ENCODE measurements around the gene ESAM. TPM values are rescaled to one million over a fixed set of nuclear protein-coding genes. Genes with fewer than 3 reads are reported as not detected.
A peak's percentile ranks its signal among the peaks of the same experiment; 100 is the strongest.

ESAM gene
- polyA plus RNA-seq, 1 donor, result 65.1 TPM

GRCh38 chr11:124727474-124727873 is 34.6 kb downstream of the ESAM start:
- DNase-seq, result no peak

DNA sequence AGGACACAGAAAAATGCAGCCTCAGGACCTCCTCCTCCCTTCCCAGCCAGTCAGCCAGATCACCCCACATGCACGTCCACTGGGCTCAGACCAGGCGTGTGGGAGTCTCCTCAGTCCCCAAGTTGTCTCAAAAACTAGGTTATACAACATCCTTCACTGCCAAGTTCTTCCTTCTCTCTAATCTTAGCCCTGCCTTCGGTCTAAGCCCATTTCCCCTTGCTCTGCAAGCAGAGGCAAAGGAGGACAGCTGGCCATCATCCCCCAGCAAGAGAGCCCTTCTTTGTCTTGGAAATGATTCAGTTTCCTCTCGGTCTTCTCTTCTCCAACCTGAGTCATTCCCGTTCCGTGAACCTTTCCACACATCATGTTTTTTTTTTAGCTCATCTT is 36.4 kb downstream of the ESAM start:
- no peak for DNase-seq

DNA sequence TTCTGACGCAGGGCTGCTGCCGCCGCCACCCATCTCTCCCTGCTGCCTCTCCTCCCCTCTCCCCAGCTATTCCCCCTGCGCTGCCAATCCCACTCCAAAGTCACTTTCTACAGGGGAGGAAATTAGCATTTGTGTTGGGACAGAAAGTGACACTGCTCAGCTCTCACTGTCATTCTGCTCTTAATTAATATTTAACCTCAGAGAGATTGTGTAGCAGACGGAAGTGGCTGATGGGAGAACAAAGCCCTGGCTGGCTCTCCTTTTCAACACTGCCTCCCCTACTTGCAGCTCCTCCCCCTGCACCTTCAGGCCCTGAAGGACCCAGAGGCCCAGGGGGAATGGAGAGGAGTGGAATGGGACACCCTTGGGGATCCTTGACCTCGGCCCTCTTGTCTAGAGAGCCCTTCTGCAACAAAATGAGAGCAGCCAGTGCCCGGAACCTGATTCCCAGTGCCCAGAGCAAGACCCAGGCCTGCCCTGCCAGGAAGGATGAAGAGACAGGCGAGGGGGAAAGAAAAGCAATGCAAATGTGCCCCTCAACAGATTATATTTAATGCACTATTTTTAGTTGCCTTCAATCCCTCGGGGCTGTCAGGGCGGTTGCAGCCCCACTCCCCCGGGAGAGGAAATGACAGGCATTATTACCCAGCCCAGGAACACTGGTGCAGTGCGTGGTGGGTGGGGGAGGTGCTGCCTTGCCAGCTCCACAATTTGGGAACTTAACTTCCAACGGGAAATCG is 36.9 kb downstream of the ESAM start:
- DNase-seq, result no peak

DNA sequence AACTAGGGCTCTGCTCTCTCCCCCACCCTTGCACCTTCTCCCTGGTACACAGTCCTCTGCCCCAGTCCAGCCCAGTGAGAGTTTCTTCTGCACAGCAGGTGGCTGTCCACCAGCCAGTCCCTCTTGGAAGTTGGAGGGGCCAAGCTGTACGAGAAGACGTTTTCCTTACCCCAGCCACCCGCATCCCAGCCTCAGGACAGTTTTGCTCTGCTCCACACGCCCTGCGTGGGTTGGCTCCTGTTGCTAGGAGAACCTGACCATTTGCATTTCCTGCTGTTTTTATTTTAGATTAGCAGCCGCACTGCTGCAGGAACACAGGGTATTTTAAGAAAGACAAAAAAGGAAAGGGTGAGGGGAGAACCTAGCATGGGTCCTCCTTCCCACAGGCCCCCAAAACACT is 39.9 kb downstream of the ESAM start:
- no peak for DNase-seq

- no peak for DNase-seq
Measured at GRCh38 chr11:124719534-124719933, 42.6 kb downstream of the ESAM start.

DNA sequence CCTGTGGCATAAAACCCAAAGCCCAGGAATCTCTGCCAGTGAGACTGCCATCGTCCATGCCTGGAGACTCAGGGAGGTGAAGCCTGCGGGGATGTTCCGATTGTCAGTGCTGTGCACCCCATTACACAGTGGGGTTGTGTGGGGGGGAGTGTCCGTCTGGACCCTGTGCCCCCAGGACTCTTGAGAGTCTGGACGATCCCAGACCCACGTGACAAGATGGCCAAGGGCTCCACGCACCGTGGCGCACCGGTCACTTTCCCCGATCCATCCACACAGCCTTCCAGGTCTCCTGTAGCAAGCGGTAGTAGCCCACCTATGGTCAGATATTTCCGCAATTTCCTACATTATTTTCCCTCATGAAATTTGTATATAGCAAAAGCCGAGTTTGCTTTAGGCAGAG is 43.3 kb downstream of the ESAM start:
- no peak for DNase-seq

DNA sequence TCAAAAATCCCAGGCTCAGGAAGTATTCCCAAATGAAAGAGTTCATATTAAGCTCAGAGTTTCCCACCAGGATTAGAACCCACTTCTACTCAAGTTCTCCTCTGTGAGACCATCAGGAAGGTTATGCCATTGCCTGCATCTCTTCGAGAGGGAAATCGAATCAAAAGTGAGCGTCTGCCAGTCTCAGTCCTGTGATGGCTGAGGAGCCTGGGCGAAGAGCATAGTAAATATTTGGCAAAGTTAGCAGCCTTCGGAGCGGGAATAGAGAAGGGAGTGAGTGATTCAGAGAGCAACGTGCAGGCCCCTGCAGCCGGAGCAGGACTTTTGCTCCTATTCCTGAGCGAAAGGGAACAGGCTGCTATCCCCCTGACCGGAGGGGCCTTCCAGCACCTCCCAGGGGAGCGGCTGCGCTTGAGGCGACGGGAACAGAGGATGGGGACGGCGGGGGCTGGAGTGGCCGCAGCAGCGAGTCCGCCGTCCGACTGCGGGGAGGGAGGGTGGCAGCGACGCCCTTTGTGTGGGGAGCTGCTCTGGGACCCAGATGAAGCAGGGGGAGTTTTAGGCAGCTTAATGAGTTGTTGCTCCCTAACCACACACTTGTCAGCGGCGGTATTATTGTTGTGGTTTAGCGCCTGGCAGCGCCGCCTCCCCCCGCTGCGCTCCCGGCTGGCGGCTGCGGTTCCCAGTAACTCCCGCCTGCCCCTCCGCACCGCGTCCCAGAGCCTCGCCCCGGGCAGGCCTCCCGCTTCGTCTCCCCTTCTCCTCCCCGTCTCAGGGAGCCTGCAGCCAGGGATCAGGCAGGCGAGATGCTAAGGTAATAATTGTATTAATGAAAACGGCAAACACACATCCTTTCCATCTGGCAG is 44.1 kb downstream of the ESAM start:
- peak; percentile 20 for DNase-seq

DNA sequence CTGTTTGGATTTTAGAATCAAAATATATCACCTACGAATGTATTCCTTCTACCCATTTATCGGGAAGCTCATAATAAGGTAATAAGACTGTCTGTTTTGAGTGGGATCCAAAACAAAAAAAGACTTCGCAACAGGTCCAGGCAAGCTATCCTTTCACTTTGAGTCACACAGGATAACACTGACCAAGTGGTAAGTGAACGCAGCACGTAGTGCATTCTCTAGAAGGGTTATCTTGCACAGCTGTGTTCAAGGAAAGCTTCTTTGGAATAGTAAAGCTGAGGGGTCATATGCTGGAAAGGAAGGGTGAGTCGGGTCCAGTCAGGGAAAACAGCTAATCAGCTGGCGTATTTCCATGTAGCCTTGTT is 44.7 kb downstream of the ESAM start:
- no peak for DNase-seq

- no peak for DNase-seq
Measured at GRCh38 chr11:124716591-124716990, 45.5 kb downstream of the ESAM start.

DNA sequence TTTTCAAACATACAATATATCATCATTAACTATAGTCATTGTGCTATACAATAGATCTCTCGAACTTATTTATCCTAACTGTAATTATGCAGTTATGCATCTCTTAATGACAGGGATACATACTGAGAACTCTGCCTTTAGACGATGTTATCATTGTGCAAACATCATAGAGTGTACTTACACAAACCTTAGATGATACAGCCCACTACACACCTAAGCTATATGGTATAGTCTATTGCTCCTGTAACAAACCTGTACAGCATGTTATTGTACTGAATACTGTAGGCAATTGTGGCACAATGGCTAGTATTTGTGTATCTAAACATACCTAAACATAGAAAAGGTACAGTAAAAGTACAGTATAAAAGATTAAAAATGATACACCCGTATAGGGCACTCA is 49.7 kb downstream of the ESAM start:
- DNase-seq, result no peak

GRCh38 chr11:124707829-124708228 is 54.3 kb downstream of the ESAM start:
- no peak for DNase-seq

Other genes starting within 250 kb of the ESAM start
- gene OR8B12, start 218.6 kb downstream of the ESAM start, polyA plus RNA-seq (ENCODE audit: insufficient read length), result not detected
- 0.37 TPM for gene OR8A1, start 192.3 kb downstream of the ESAM start, polyA plus RNA-seq (ENCODE audit: insufficient read length)
- gene PANX3, start 150.9 kb downstream of the ESAM start, polyA plus RNA-seq (ENCODE audit: insufficient read length), result not detected
- 23.1 TPM for gene TBRG1, start 139.4 kb downstream of the ESAM start, polyA plus RNA-seq (ENCODE audit: insufficient read length)
- gene SIAE, start 88.6 kb downstream of the ESAM start, polyA plus RNA-seq (ENCODE audit: insufficient read length), result 8.9 TPM
- gene SPA17, start 88.4 kb downstream of the ESAM start, polyA plus RNA-seq (ENCODE audit: insufficient read length), result 2.1 TPM
- 5.3 TPM for gene NRGN, start 22.3 kb downstream of the ESAM start, polyA plus RNA-seq (ENCODE audit: insufficient read length)
- gene VSIG2, start 10.0 kb downstream of the ESAM start, polyA plus RNA-seq (ENCODE audit: insufficient read length), result 1.0 TPM
- 15.9 TPM for gene MSANTD2, start 38.1 kb upstream of the ESAM start, polyA plus RNA-seq (ENCODE audit: insufficient read length)
- 31.8 TPM for gene ROBO3, start 103.1 kb upstream of the ESAM start, polyA plus RNA-seq (ENCODE audit: insufficient read length)
- gene ROBO4, start 135.6 kb upstream of the ESAM start, polyA plus RNA-seq (ENCODE audit: insufficient read length), result 43.3 TPM
- 0.26 TPM for gene HEPN1, start 157.0 kb upstream of the ESAM start, polyA plus RNA-seq (ENCODE audit: insufficient read length)
- 0.22 TPM for gene HEPACAM, start 173.8 kb upstream of the ESAM start, polyA plus RNA-seq (ENCODE audit: insufficient read length)
- gene CCDC15, start 191.9 kb upstream of the ESAM start, polyA plus RNA-seq (ENCODE audit: insufficient read length), result 2.7 TPM